ENCODE measurements around the gene TMEM100.
"Not testable (repeated sequence)": the region's sequence is repeated elsewhere in the genome, so short reads cannot be mapped to it uniquely, and the experiment has no call there.

Gene TMEM100

GRCh38 chr17:55687037-55687436, 35.6 kb downstream of the TMEM100 start:
- DNase-seq (ENCODE audit: low read depth in 2 of 2) = no peak

DNA sequence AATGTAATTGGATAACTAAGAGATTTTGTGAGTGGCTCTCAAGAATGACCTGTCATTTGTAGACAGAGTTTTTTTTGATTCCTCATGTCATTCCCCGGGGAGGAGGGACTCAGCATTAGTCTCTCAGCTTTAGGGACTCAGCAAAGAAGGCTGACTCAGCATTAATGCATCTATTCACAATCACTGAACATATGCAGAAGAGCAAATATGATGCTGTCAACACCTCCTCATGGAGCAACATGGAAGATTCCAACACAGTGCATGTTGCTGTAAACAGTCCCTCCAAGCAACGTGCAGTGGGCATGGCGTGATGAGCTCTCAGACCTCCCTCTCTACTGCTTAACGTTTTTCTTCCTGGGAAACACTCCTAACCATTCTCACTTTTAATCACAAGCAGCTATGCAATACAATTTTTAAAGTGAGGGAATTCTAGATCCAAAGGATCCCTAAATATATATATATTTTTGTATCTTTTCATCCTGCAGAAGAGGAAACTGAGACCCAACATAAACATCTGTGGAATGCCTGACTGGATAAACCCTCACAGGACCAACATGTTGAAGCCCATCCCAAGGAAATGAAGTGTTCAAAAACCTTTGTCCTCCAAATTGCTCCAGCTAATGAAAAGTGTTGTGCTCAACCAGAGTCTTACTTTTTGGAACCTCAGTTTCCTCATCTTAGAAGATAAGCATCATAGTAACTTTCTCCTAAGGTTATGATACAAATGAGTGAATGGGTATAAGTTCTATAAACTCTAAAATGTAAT, 38.9 kb downstream of the TMEM100 start:
- no peak for DNase-seq (ENCODE audit: low read depth in 2 of 2)

GRCh38 chr17:55681342-55681700, 41.3 kb downstream of the TMEM100 start:
- no peak for DNase-seq (ENCODE audit: low read depth in 2 of 2)

DNA sequence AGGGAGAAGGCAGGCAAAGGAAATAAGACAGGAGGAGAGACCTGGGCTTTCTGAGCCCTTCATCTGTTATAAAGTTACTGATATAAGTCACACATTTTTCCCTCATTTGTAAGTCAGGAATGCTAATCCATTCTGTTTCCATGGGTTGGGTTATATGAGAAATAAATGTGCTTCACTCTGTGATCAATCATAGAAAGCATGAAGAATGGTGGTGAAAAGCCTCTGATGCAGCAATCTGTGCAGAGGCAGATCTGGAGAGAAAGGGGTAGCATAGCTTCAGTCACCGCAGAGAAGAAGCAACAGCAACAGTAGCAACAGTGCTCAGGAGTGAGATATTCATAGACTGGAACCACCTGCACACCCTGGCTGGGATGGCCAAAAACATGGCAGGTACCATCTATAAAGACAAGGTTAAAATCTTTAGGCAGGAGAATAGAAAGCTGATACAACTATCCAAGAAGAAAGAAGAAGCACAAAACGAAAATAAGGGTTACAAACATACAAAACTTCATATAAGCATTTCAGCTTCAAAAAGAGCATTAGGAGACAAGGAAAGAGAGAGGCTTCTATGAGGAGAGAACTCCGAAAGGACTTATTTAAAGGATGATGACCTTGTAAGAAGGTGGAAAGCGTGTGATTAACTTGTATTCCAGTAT, 41.9 kb downstream of the TMEM100 start:
- no peak for DNase-seq (ENCODE audit: low read depth in 2 of 2)

DNA sequence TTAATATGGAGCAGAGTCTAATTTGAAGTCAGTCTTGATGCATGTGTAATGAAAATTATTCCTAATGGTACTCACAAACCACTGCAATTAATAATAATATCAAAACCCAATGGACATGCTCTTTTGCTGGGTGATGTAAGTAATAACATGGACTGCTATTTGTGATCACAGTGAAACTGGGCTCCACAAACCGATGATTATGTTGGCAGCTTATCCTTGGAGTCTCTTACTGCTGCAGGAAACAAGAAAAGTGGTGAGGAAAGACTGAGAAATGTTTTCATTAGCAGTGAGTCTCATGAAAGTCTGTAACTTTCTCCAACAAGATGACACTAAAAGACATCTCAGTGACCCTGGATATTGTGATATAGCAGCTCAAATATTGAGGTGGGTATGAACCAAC, 45.2 kb downstream of the TMEM100 start:
- DNase-seq (ENCODE audit: low read depth in 2 of 2) = no peak

DNA sequence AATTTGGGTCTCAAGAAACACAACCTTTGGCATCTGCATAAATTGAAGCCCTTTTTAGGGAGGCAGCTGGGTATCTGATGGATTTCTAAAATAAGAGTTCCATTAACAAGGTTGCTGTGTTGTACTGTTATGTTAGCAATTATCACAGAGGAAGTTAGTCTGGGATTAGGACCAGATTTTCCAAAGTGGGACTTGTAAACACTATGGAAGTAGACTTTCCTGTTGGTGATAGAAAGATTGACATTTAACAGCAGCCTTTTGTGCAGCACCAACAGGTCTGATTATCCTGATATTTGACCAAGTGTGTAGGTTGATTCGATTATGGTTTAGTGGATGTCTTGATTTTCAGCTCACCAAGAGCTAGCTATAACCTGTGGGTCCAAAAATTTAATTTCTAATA, 46.4 kb downstream of the TMEM100 start:
- no peak for DNase-seq (ENCODE audit: low read depth in 2 of 2)

DNA sequence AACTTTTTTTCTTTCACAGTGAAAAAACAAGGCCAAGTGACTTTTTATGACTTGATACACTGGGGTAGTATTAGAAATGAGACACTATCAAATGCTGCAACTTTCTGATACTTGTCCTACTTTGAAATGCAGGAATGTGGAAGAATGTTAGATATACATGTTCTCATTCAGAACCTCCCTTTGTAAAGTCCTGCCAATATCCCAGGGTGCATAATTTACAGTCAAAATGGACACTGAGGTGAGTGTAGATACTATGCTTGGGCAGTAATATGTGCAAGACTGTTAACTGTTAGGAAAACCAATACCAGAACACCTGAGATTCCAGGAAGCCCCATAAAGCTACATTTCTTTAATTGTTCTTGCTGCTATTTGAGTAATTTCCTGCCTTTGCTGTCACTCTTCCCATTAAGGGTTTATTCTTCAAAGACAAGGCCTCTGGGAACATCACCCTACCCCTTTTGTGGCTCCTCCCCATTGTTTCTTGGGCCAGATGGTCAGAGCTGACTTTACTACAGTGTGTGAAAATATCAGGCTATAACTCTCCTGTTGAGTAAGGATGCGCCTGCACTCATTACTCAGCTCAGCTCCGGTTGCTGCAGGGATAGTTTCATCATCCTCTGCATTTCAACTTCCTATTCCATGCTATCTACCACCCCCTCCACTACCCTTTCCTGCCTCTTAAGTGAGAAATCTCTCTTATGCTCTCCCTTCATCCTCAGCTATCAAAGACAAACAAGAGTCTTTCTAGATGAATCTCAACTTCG, 48.7 kb downstream of the TMEM100 start:
- no peak for DNase-seq (ENCODE audit: low read depth in 2 of 2)

DNA sequence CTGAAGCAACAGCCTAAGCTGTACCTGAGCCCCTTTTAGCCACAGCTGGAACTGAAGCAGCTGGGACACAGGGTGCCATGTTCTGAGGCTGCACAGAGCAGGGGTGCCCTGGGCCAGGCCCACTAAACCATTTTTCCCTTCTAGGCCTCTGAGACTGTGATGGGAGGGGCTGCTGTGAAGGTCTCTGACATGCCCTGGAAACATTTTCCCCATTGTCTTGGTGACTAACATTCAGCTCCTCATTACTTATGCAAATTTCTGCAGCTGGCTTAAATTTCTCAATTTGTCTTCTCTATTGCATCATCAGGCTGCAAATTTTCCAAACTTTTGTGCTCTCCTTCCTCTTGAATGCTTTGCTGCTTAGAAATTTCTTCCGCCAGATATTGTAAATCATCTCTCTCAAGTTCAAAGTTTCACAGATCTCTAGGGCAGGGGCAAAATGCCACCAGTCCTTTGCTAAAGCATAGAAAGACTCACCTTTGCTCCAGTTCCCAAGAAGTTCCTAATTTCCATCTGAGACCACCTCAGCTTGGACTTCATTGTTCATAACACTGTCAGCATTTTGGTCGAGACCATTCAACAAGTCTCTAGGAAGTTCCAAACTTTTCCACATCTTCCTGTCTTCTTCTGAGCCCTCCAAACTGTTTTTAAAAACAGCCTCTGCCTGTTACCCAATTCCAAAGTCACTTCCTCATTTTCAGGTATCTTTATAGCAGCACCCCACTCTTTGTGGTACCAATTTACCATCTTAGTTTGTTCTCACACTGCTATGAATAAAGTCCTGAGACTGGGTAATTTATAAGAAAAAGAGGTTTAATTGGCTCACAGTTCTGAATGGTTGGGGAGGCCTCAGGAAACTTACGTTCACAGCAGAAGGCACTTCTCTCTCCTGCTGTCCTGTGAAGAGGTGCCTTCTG, 49.8 kb downstream of the TMEM100 start:
- no peak for DNase-seq (ENCODE audit: low read depth in 2 of 2)

DNA sequence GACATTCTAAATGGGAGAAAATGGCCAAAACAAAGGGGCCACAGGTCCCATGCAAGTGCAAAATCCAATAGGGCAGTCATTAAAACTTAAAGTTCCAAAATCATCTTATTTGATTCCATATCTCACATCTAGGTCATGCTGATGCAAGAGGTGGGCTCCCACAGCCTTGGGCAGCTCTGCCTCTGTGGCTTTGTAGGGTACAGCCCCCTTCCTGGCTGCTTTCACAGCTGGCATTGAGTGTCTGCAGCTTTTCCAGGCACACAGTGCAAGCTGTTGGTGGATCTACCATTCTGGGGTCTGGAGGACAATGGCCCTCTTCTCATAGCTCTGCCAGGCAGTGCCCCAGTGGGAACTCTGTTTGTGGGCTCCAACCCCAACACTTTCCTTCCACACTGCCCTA, 50.7 kb downstream of the TMEM100 start:
- DNase-seq (ENCODE audit: low read depth in 2 of 2) = not testable (repeated sequence)
